Left lung (tissue), 10 donors: ENCODE data around the gene RNF217. TPM values are rescaled to one million over a fixed set of nuclear protein-coding genes. Genes with fewer than 3 reads are reported as not detected.

Experiments used
- ATAC-seq: fragments of 200-7000 bp; cut with Tn5 transposase; one replicate; pipeline ENCODE4 v1.9.1; 2020; ENCODE audit warnings: moderate library complexity
- DNase-seq, 4 donors: peaks; one replicate each; pipeline ENCODE4 v3.0.0-alpha.2; 2013 to 2020
- H3K27ac ChIP-seq, 2 donors: fragments of 200-600 bp; sonication (generic) in 1 of 2; one replicate each; pipeline versions ENCODE4 v1.5.0 to v1.8.0; 2020 to 2021
- H3K27me3 ChIP-seq, 2 donors: fragments of 200-600 bp; sonication (generic) in 1 of 2; one replicate each; pipeline versions ENCODE4 v1.5.0 to v1.8.0; 2020 to 2021
- H3K36me3 ChIP-seq, 2 donors: fragments of 200-600 bp; sonication (generic) in 1 of 2; one replicate each; pipeline versions ENCODE4 v1.5.0 to v1.8.0; 2020 to 2021
- H3K4me1 ChIP-seq, 2 donors: fragments of 200-600 bp; one replicate each; pipeline ENCODE4 v1.8.0; 2021
- H3K4me3 ChIP-seq, 2 donors: fragments of 200-600 bp; sonication (generic) in 1 of 2; one replicate each; pipeline versions ENCODE4 v1.5.0 to v1.8.0; 2020 to 2021; ENCODE audit warnings: mild to moderate bottlenecking in 1 of 2
- H3K9me3 ChIP-seq, 2 donors: fragments of 200-600 bp; sonication (generic) in 1 of 2; one replicate each; pipeline versions ENCODE4 v1.5.0 to v1.8.0; 2020 to 2021
- CTCF ChIP-seq, 2 donors: fragments of 200-600 bp; sonication (generic) in 1 of 2; IDR thresholded peaks; one replicate each; pipeline versions ENCODE4 v1.5.0 to v1.8.0; 2021; ENCODE audit warnings: antibody characterized with exemption in 2 of 2
- intact Hi-C, 2 donors: fragments of 100-400 bp; cut with DNase I; formaldehyde crosslinking; loops; one replicate each; pipeline versions ENCODE4 v1.11.2 to v1.14.2; 2022
- polyA plus RNA-seq, 6 donors: library from polyadenylated mRNA; unstranded; fragments of 120-200 nt; gene quantifications; one replicate each; pipeline ENCODE4 v1.2.1, GENCODE V29; 2013; ENCODE audit not compliant: insufficient read length in 6 of 6
- total RNA-seq, 2 donors: library from RNA; stranded (reverse); fragmentation: NEBNext Ultra II Directional; extraction: Animal tissue kit (Norgen Biotek cat#: 25700); gene quantifications; one replicate each; pipeline ENCODE4 v1.2.1, GENCODE V29; 2021
- donor health status: DM: no; HTN: yes; CAD: no.
- donor health status: DM: no; HTN: no; CAD: no.

Gene RNF217
- total and polyA plus RNA-seq, 8 donors, result 17.2 to 31.4 (median 23.1) TPM

DNA sequence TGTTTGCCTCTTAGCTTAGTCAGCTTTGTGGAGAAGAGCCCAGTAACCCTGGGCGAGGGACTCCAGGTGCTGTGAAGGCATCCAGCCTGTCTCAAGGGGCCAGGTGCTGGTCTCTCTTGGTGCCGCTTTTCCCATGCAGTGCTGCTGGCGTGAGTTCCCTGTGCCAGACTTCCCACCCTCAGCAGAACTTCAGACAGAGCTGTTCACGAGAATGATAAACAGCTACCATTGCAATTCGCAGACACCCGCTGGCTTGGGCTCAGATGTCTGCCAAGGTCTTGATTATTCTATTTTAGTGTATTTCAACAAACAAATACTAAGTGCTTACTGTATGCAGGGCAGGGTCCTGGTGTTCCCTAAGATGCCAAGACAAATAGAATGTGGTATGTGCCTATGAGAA lies 57.7 kb downstream of the RNF217 start:
- ATAC-seq, result no peak
- Histone ChIP-seq H3K4me1 (peaks cover 7 to 15% of the 10 kb centered on the region in 2 donors), H3K27ac (no peak overlapping the region), H3K9me3 (no peaks in the 10 kb centered on the region), H3K36me3 (no peaks in the 10 kb centered on the region), H3K4me3 (no peak overlapping the region), H3K27me3 (no peaks in the 10 kb centered on the region)
- TF ChIP-seq CTCF (IDR thresholded peaks at IDR 0.05), result no peak
- intact Hi-C loops, result no loop called here
- DNase-seq, result no peak

GRCh38 chr6:125020385-125020784 lies 58.1 kb downstream of the RNF217 start:
- no peaks in the 10 kb centered on the region for H3K9me3 ChIP-seq
- ATAC-seq (no peak), DNase-seq (no peak)
- no peaks in the 10 kb centered on the region for H3K36me3 ChIP-seq
- intact Hi-C loops, result no loop called here
- no peak overlapping the region for H3K27ac ChIP-seq
- H3K27me3 ChIP-seq, result no peaks in the 10 kb centered on the region
- no peak for TF ChIP-seq CTCF (IDR thresholded peaks at IDR 0.05)
- H3K4me1 ChIP-seq, result peaks cover 7 to 12% of the 10 kb centered on the region in 2 donors
- H3K4me3 ChIP-seq, result no peak overlapping the region

GRCh38 chr6:125022391-125022989 lies 60.3 kb downstream of the RNF217 start:
- H3K9me3 ChIP-seq, result no peaks in the 10 kb centered on the region
- no peaks in the 10 kb centered on the region for H3K27me3 ChIP-seq
- H3K36me3 ChIP-seq, result no peaks in the 10 kb centered on the region
- DNase-seq (no peak), ATAC-seq (no peak)
- H3K27ac ChIP-seq, result no peak overlapping the region
- H3K4me1 ChIP-seq, result peaks cover 7 to 12% of the 10 kb centered on the region in 2 donors
- H3K4me3 ChIP-seq, result no peak overlapping the region
- intact Hi-C loops, result no loop called here
- TF ChIP-seq CTCF (IDR thresholded peaks at IDR 0.05), result no peak

- intact Hi-C loops, result no loop called here
- H3K4me1 ChIP-seq, result peaks cover 7 to 12% of the 10 kb centered on the region in 2 donors
- DNase-seq, result no peak
- no peaks in the 10 kb centered on the region for H3K9me3 ChIP-seq
- H3K4me3 ChIP-seq, result no peak overlapping the region
- TF ChIP-seq CTCF (IDR thresholded peaks at IDR 0.05), result no peak
- no peaks in the 10 kb centered on the region for H3K27me3 ChIP-seq
- no peak for ATAC-seq
- H3K36me3 ChIP-seq, result no peaks in the 10 kb centered on the region
- no peak overlapping the region for H3K27ac ChIP-seq
Observed at GRCh38 chr6:125025164-125025854, 63.1 kb downstream of the RNF217 start.

- TF ChIP-seq CTCF (IDR thresholded peaks at IDR 0.05), result no peak
- no peaks in the 10 kb centered on the region for H3K9me3 ChIP-seq
- no peak overlapping the region for H3K27ac ChIP-seq
- H3K4me1 ChIP-seq, result peaks cover 3 to 8% of the 10 kb centered on the region in 2 donors
- H3K27me3 ChIP-seq, result no peaks in the 10 kb centered on the region
- H3K36me3 ChIP-seq, result no peaks in the 10 kb centered on the region
- no peak overlapping the region for H3K4me3 ChIP-seq
- ATAC-seq (no peak), DNase-seq (no peak)
- intact Hi-C loops, result no loop called here
Observed at GRCh38 chr6:125027287-125027686, 65.0 kb downstream of the RNF217 start.
